ENCODE results near the gene CAV1. TPM values are rescaled to one million over a fixed set of nuclear protein-coding genes. Genes with fewer than 3 reads are reported as not detected.
"Not testable (repeated sequence)": the region's sequence is repeated elsewhere in the genome, so short reads cannot be mapped to it uniquely, and the experiment has no call there.

Gene CAV1, protein sequence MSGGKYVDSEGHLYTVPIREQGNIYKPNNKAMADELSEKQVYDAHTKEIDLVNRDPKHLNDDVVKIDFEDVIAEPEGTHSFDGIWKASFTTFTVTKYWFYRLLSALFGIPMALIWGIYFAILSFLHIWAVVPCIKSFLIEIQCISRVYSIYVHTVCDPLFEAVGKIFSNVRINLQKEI
- 576 TPM for total RNA-seq
- 380 TPM for polyA plus RNA-seq

DNA sequence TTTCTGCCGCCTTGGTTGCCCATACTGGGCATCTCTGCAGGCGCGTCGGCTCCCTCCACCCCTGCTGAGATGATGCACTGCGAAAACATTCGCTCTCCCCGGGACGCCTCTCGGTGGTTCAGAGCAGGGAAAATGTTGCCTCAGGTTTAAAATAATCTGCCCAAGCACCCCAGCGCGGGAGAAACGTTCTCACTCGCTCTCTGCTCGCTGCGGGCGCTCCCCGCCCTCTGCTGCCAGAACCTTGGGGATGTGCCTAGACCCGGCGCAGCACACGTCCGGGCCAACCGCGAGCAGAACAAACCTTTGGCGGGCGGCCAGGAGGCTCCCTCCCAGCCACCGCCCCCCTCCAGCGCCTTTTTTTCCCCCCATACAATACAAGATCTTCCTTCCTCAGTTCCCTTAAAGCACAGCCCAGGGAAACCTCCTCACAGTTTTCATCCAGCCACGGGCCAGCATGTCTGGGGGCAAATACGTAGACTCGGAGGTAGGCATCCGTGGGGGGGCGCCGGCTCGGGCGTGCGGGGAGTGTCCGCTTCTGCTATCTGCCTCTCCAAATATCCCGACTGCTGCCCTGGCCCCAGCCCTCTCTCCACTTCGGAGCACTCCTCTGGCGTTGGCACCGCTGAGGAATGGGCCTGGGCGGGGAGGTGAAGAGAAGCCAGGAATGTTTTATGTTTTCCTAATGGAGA is at the start of gene CAV1:
Gene CAV1 (plus strand): TSS at position 428 of the 689 bp plus-strand sequence. CDS start 27 bp downstream, at position 455.
- H3K4me3 ChIP-seq (ENCODE audit: low read depth, low read length), result peak within 1 kb of the TSS; percentile 73
- WGBS, result under 1% methylated on average over 42 of the region's 42 CpGs
- DNase-seq (ENCODE audit: extremely low spot score), result peak; percentile 37
- H3K27ac ChIP-seq (ENCODE audit: low read depth), result peak within 1 kb of the TSS; percentile 85
- no peaks in the 10 kb centered on the region for H3K4me1 ChIP-seq (ENCODE audit: insufficient read depth)
- no peaks in the 10 kb centered on the region for H3K36me3 ChIP-seq (ENCODE audit: insufficient read depth)

DNA sequence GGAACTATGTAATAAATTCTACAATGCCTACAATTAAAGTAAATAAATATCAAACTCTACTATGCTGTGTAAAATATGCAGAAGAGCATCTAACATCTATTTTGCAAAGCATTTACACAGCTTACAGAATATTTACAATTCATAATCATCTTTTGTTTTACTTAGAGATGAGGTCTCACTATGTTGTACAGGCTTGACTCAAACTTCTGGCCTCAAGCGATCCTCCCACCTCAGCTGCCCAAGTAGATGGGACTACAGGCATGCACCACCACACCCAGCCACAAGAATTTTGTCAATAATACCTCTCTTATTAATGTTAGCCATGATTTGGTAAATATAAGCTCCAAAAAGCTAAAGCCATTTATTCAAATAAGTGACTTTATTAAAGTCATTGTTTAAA is 47.2 kb upstream of the CAV1 start:
- Histone ChIP-seq H3K36me3 (ENCODE audit: insufficient read depth) (no peaks in the 10 kb centered on the region), H3K4me1 (ENCODE audit: insufficient read depth) (no peaks in the 10 kb centered on the region), H3K27ac (ENCODE audit: low read depth) (no peak overlapping the region), H3K4me3 (ENCODE audit: low read depth, low read length) (no peak overlapping the region)
- DNase-seq (ENCODE audit: extremely low spot score), result no peak
- 100% methylated on average over 1 of the region's 1 CpG for WGBS

DNA sequence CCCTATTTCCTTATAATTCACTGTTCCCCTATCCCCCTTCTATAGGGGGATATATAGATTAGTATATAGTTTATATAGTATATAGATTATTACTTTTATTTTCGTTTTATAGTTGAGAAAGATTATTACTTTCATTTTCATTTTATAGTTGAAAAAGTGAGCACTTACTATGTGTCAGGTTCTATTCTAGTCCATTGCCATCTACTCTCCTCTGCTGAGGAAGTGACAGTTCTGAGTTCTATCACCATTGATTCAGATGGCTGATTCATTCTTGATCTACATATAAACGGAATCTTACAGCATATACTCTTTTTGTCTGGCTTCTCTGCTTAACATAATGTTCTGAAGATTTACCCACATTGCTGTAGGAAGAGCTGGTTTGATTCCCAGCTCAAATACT is 46.0 kb upstream of the CAV1 start:
- Histone ChIP-seq H3K36me3 (ENCODE audit: insufficient read depth) (no peaks in the 10 kb centered on the region), H3K4me1 (ENCODE audit: insufficient read depth) (no peaks in the 10 kb centered on the region), H3K27ac (ENCODE audit: low read depth) (no peak overlapping the region), H3K4me3 (ENCODE audit: low read depth, low read length) (no peak overlapping the region)
- WGBS, result 77% methylated on average over 2 of the region's 2 CpGs
- no peak for DNase-seq (ENCODE audit: extremely low spot score)

DNA sequence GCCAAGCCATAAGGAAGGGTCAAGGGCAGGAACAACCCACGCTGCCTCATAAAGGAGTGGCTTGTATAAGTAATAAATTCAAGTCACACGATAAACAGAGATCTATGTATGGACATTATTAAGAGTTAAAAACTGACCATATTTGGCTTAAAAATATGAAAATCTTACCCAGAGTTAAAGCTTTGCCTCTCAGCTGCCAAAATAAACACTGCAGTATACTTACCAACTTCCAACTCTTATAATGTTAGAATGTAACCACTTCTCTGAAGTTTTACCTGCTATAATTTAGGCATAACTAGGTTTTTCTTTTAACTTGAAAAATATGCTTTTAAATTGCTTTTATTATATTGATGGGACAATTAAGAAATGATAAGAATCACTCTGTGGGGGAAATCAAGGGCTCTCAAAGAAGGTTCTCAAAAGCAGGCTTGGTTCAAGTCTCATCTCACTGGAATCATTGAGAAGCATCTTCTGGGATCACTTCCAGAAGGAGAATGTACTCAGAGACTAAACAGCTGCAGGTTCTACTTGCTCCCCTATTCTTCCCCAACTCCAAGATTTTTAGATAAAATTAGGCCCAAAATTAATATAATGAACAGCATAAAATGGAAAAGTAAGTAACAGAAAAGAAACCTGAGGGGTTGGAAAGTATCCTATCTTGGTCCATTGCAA is 41.4 kb upstream of the CAV1 start:
- no peak overlapping the region for H3K4me3 ChIP-seq (ENCODE audit: low read depth, low read length)
- WGBS, result 40% methylated on average over 2 of the region's 2 CpGs
- DNase-seq (ENCODE audit: extremely low spot score), result no peak
- no peak overlapping the region for H3K27ac ChIP-seq (ENCODE audit: low read depth)
- no peaks in the 10 kb centered on the region for H3K4me1 ChIP-seq (ENCODE audit: insufficient read depth)
- no peaks in the 10 kb centered on the region for H3K36me3 ChIP-seq (ENCODE audit: insufficient read depth)

DNA sequence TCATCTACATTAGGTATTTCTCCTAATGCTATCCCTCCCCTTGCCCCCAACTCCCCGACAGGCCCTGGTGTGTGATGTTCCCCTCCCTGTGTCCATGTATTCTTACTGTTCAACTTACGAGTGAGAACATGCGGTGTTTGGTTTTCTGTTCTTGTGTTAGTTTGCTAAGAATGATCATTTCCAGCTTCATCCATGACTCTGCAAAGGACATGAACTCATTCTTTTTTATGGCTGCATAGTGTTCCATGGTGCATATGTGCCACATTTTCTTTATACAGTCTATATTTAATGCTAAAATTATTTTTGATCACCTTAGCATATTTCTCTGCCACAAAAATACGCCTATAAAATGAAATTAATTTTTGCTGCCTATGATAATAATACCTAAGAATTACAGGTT is 40.4 kb upstream of the CAV1 start:
- H3K4me3 ChIP-seq (ENCODE audit: low read depth, low read length); H3K36me3 ChIP-seq (ENCODE audit: insufficient read depth); H3K4me1 ChIP-seq (ENCODE audit: insufficient read depth); DNase-seq (ENCODE audit: extremely low spot score); H3K27ac ChIP-seq (ENCODE audit: low read depth): not testable (repeated sequence)
- WGBS, result 98% methylated on average over 4 of the region's 4 CpGs

DNA sequence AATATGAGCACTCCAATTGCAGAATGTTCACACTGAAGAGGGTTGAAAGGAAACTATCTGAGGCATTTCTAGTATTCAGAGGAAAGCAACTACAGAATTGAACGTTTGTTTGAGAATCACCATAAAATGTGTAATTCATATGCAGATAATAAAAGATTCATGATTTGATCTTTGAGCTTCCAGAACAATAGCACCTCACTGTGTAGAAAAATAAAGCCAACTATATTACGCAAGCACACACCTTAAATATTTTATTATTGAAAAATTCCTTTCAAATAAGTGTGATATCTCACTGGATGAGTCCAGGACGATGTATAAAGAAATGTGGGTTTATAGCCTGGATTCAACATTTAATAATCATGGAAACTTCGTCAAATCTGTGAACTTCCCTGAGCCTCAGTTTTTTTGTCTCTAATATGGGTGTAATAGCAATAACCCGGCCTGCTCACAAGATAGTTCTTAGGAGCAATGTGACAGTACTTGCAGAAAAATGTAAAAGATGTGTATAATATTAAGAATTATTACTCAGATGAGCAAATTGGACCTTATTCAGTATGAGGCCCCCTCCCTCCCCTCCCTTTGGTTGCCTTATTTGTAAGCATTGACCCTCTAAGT is 36.8 kb upstream of the CAV1 start:
- DNase-seq (ENCODE audit: extremely low spot score), result no peak
- no peak overlapping the region for H3K4me3 ChIP-seq (ENCODE audit: low read depth, low read length)
- H3K4me1 ChIP-seq (ENCODE audit: insufficient read depth), result no peaks in the 10 kb centered on the region
- H3K36me3 ChIP-seq (ENCODE audit: insufficient read depth), result no peaks in the 10 kb centered on the region
- H3K27ac ChIP-seq (ENCODE audit: low read depth), result no peak overlapping the region
- 75% methylated on average over 5 of the region's 5 CpGs for WGBS

DNA sequence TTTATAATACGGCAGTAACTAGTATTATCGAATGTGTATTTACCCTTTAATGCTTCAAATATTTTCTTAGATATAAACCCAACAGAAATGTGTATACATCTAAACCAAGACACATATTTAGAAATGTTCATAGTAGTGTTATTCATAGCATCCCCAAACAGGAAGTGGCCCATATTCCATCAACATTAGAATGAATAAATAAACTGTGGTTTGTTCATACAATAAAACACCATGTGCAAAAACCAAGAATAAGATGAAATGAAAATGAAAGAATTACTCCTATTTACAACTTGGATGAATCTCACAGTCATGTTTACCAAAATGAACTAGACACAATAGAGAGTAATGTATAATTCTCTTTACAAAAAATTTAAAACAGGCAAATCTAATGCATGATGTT is 34.5 kb upstream of the CAV1 start:
- WGBS, result 57% methylated on average over 2 of the region's 2 CpGs
- DNase-seq (ENCODE audit: extremely low spot score), result no peak
- H3K4me1 ChIP-seq (ENCODE audit: insufficient read depth), result no peaks in the 10 kb centered on the region
- H3K4me3 ChIP-seq (ENCODE audit: low read depth, low read length), result no peak overlapping the region
- H3K36me3 ChIP-seq (ENCODE audit: insufficient read depth), result no peaks in the 10 kb centered on the region
- no peak overlapping the region for H3K27ac ChIP-seq (ENCODE audit: low read depth)

DNA sequence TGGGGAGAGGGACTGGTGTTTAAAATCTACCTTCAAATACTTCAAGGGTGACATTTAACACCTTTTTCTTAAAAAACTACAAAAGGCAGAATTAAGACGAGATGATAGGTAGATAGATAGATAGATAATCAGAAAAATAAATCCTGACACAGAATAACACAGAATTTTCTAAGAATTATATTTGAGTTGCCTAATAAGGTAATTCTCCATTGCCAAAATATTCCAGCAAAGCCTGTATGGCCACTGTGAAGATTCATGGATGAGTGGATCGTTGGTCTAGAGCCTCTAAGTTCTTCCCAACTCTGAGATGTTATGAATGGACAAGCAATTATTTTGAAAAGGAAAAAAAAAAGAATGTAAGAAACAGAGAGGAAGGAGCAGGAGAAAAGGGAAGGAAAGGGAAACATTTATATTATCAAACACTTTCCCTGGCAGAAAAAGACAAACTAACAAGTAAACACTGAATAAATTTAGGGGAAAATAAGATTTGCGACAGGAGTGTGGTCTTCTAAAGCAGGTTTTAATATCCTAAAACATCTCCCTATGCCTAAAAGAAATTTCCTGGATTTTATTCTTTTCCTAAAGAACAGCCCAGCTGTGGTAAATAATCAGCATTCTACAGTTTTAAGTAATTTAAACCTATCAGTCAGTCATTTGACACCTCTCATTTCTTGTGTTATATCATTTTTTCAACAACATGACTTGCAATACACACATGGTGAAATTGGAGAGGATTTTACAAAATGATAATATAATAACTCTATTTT is 32.8 kb upstream of the CAV1 start:
- no peak overlapping the region for H3K27ac ChIP-seq (ENCODE audit: low read depth)
- WGBS, result 63% methylated on average over 3 of the region's 3 CpGs
- H3K4me1 ChIP-seq (ENCODE audit: insufficient read depth), result no peaks in the 10 kb centered on the region
- no peak for DNase-seq (ENCODE audit: extremely low spot score)
- H3K36me3 ChIP-seq (ENCODE audit: insufficient read depth), result no peaks in the 10 kb centered on the region
- H3K4me3 ChIP-seq (ENCODE audit: low read depth, low read length), result no peak overlapping the region

DNA sequence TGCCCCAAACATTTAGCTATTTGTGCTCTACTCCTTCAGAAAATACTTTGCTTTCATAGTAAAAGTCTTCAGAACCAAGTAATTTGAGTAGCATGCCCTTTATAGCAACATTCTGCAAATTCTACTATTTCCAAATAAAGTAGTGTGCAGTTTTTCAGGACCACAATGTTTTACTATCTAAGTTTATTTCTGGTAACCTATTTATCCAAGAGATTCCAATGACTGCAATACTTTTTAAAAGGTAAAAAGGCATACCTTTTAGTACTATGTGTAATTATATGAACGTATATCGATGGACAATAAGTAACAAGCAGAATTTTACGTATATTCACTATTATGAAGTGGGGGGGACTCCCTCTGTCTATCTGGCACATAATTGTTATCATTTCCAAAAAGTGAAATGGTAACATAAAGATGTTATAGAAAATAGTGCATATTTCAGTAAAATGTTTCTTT is 32.2 kb upstream of the CAV1 start:
- no peak overlapping the region for H3K4me3 ChIP-seq (ENCODE audit: low read depth, low read length)
- H3K27ac ChIP-seq (ENCODE audit: low read depth), result no peak overlapping the region
- no peaks in the 10 kb centered on the region for H3K36me3 ChIP-seq (ENCODE audit: insufficient read depth)
- DNase-seq (ENCODE audit: extremely low spot score), result no peak
- H3K4me1 ChIP-seq (ENCODE audit: insufficient read depth), result no peaks in the 10 kb centered on the region
- WGBS, result 67% methylated on average over 3 of the region's 3 CpGs

DNA sequence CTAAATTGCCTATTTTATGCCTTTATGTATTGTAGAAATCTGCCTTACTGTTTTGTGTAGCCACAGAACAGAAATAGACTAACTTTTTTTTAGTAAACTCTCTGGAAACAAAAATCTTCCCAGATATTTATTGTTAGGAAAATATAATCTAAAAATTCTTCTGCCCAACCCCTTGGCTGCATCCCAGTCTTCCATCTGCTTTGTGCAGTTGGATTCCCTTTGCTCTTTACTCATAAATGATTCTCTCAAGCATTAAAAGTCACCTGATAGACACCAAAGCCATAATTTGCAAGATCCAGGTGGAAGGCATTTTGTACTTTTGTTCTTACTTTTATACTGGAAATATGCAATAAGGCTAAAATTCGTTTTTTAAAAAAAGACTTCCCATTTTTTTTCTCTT is 31.4 kb upstream of the CAV1 start:
- WGBS, result 30% methylated on average over 1 of the region's 1 CpG
- Histone ChIP-seq H3K36me3 (ENCODE audit: insufficient read depth) (no peaks in the 10 kb centered on the region), H3K27ac (ENCODE audit: low read depth) (no peak overlapping the region), H3K4me3 (ENCODE audit: low read depth, low read length) (no peak overlapping the region), H3K4me1 (ENCODE audit: insufficient read depth) (no peaks in the 10 kb centered on the region)
- DNase-seq (ENCODE audit: extremely low spot score), result no peak

DNA sequence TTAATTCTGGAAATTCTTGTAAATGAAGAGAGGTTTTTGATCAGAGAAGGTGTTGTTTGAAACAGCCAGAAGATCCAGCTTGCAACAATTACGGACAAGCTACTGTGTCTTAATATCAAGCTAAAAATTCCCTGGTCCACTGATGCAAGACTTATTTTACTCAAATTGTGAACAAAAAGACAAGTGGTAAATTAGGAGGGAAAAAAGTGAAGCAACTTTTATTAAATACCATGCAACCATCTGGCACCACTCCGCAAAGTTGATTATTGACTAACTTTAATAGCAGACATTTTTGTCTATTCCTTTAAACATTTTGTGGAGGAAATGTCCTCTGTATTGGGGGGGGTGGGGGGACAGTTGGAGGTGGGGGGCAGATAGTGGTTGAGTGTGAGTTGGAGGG is 30.4 kb upstream of the CAV1 start:
- no peak overlapping the region for H3K4me3 ChIP-seq (ENCODE audit: low read depth, low read length)
- H3K36me3 ChIP-seq (ENCODE audit: insufficient read depth), result no peaks in the 10 kb centered on the region
- no peaks in the 10 kb centered on the region for H3K4me1 ChIP-seq (ENCODE audit: insufficient read depth)
- no peak for DNase-seq (ENCODE audit: extremely low spot score)
- WGBS, result 95% methylated on average over 2 of the region's 2 CpGs
- H3K27ac ChIP-seq (ENCODE audit: low read depth), result no peak overlapping the region

DNA sequence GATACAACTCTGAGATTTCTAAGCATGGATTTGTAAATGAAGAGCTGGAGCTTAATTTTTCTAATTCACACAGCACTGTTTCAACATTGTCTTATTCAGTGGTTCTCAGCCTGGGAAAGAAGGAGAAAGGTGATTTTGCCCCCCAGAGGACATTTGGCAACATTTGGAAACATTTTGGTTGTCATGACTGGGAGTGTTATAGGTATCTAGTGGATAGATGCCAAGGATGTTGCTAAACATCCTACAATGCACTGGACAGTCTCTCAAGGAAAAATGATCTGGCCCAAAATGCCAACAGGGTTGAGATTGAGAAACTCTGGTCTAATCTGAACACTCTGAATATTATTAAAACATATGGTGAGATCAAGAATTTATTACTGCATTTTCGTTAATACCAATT is 29.1 kb upstream of the CAV1 start:
- 92% methylated on average over 1 of the region's 1 CpG for WGBS
- Histone ChIP-seq H3K4me1 (ENCODE audit: insufficient read depth) (no peaks in the 10 kb centered on the region), H3K27ac (ENCODE audit: low read depth) (no peak overlapping the region)

DNA sequence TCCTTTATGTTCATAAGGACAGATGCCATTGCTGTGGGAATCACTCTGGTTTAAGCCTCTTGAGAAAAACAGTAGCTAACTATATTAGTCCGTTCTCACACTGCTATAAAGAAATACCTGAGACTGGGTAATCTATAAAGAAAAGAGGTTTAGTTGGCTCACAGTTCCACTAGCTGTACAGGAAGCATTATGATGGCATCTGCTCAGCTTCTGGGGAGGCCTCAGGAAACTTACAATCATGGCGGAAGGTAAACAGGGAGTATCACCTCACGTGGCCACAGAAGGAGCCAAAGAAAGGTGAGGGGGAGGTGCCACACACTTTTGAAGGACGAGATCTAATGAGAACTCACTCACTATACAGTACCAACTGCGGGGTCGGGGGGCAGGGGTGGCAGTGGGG is 28.2 kb upstream of the CAV1 start:
- Histone ChIP-seq H3K4me1 (ENCODE audit: insufficient read depth) (no peaks in the 10 kb centered on the region), H3K36me3 (ENCODE audit: insufficient read depth) (no peaks in the 10 kb centered on the region), H3K4me3 (ENCODE audit: low read depth, low read length) (no peak overlapping the region), H3K27ac (ENCODE audit: low read depth) (no peak overlapping the region)
- no peak for DNase-seq (ENCODE audit: extremely low spot score)
- 95% methylated on average over 6 of the region's 6 CpGs for WGBS

More for the DNA sequence above, 29.1 kb upstream of the CAV1 start:
- H3K4me3 ChIP-seq (ENCODE audit: low read depth, low read length), result no peak overlapping the region
- H3K36me3 ChIP-seq (ENCODE audit: insufficient read depth), result no peaks in the 10 kb centered on the region
- no peak for DNase-seq (ENCODE audit: extremely low spot score)

Data from urinary bladder (tissue), 4 donors.